BJ (cell line): Measurements from ENCODE around the gene ERGIC1. TPM values are rescaled to one million over a fixed set of nuclear protein-coding genes. Genes with fewer than 3 reads are reported as not detected.

Experiments used
- CTCF ChIA-PET: fragments of 350-600 bp; formaldehyde crosslinking; extraction: SDS; loops from one replicate; lab custom pipeline; 2021; ENCODE audit warnings: antibody characterized with exemption, inconsistent platforms; lab: Yijun Ruan, JAX
- POLR2A ChIA-PET: fragments of 300-600 bp; sonication (Branson Sonifier 250); formaldehyde crosslinking; extraction: SDS; loops from one replicate; lab custom pipeline; 2021; ENCODE audit warnings: antibody characterized with exemption; lab: Charles Lee
- DNase-seq: peaks from one replicate; pipeline ENCODE4 v3.0.0-alpha.2; 2011; ENCODE audit warnings: low read depth
- H3K27me3 ChIP-seq: 2 replicates; pipeline ENCODE4 v1.6.0; 2011; ENCODE audit warnings: low read length; ENCODE audit not compliant: control insufficient read depth, insufficient read depth
- H3K36me3 ChIP-seq: 2 replicates; pipeline ENCODE4 v1.5.1; 2011; ENCODE audit warnings: low read length; ENCODE audit not compliant: control insufficient read depth, insufficient read depth
- H3K4me3 ChIP-seq: 2 replicates; pipeline ENCODE4 v1.5.1; 2011; ENCODE audit warnings: low read depth, mild to moderate bottlenecking, control low read depth, low read length
- CTCF ChIP-seq: IDR thresholded peaks from 2 replicates; pipeline ENCODE4 v1.5.1; 2011; ENCODE audit warnings: low read depth, mild to moderate bottlenecking, control low read depth, inconsistent platforms, low read length, moderate library complexity; ENCODE audit not compliant: insufficient read depth
- polyA plus RNA-seq: library from polyadenylated mRNA; depleted of rRNA; stranded (reverse); fragments of >200 nt; gene quantifications from 2 replicates; pipeline ENCODE4 v1.2.3, GENCODE V29; 2011

The ERGIC1 gene
- polyA plus RNA-seq, 1 experiment = 216 TPM

- ChIA-PET CTCF (interaction anchor here (1.0 to 24.0 kb wide), 3 partner anchors 11 to 233 kb away, joined by 5 to 441 read pairs (median 34); no protein-coding TSS in a partner anchor), POLR2A (interaction anchor here (0.5 kb wide), 1 partner anchor 178 kb away, joined by 5 read pairs; no protein-coding TSS in a partner anchor)
- Histone ChIP-seq H3K27me3 (no peaks in the 10 kb centered on the region), H3K4me3 (no peak overlapping the region), H3K36me3 (peaks cover 16% of the 10 kb centered on the region)
- TF ChIP-seq CTCF = no peak
- peak; percentile 61 for DNase-seq
Observed at GRCh38 chr5:172943283-172943841, 109.3 kb downstream of the ERGIC1 start.

- POLR2A ChIA-PET = no interaction called here
- no peak for TF ChIP-seq CTCF
- no peak for DNase-seq
- CTCF ChIA-PET = interaction anchor here (3.7 to 24.0 kb wide), 2 partner anchors 11 to 234 kb away, joined by 34 to 441 read pairs; no protein-coding TSS in a partner anchor
- Histone ChIP-seq H3K4me3 (no peak overlapping the region), H3K36me3 (peaks cover 16% of the 10 kb centered on the region), H3K27me3 (no peaks in the 10 kb centered on the region)
Observed at GRCh38 chr5:172943906-172944305, 109.9 kb downstream of the ERGIC1 start.

GRCh38 chr5:172944741-172945140 lies 110.7 kb downstream of the ERGIC1 start:
- H3K27me3 ChIP-seq = no peaks in the 10 kb centered on the region
- no peak overlapping the region for H3K4me3 ChIP-seq
- peaks cover 12% of the 10 kb centered on the region for H3K36me3 ChIP-seq
- no peak for DNase-seq
- ChIA-PET POLR2A (no interaction called here), CTCF (interaction anchor here (3.7 to 24.0 kb wide), 2 partner anchors 12 to 235 kb away, joined by 34 to 441 read pairs; no protein-coding TSS in a partner anchor)
- TF ChIP-seq CTCF = no peak

- DNase-seq = no peak
- no peak for TF ChIP-seq CTCF
- CTCF ChIA-PET = interaction anchor here (3.7 to 24.0 kb wide), 2 partner anchors 13 to 235 kb away, joined by 34 to 441 read pairs; no protein-coding TSS in a partner anchor
- no peak overlapping the region for H3K4me3 ChIP-seq
- H3K27me3 ChIP-seq = no peaks in the 10 kb centered on the region
- POLR2A ChIA-PET = no interaction called here
- H3K36me3 ChIP-seq = peaks cover 12% of the 10 kb centered on the region
Observed at GRCh38 chr5:172945151-172945550, 111.1 kb downstream of the ERGIC1 start.

GRCh38 chr5:172946146-172946545 lies 112.1 kb downstream of the ERGIC1 start:
- no peaks in the 10 kb centered on the region for H3K27me3 ChIP-seq
- POLR2A ChIA-PET = no interaction called here
- no peak overlapping the region for H3K4me3 ChIP-seq
- DNase-seq = no peak
- CTCF ChIA-PET = interaction anchor here (2.5 to 24.0 kb wide), 2 partner anchors 14 to 236 kb away, joined by 9 to 441 read pairs; no protein-coding TSS in a partner anchor
- H3K36me3 ChIP-seq = peaks cover 10% of the 10 kb centered on the region
- no peak for TF ChIP-seq CTCF
